Ascending aorta (tissue), 2 donors: ENCODE measurements around the gene KIAA0753. TPM values are rescaled to one million over a fixed set of nuclear protein-coding genes. Genes with fewer than 3 reads are reported as not detected.

ENCODE experiments used
- DNase-seq, 2 donors: peaks; one replicate each; pipeline ENCODE4 v3.0.0-alpha.2; 2019; ENCODE audit warnings: low spot score in 2 of 2
- H3K27ac ChIP-seq, 2 donors: fragments of 200-600 bp; sonication (generic); one replicate each; pipeline ENCODE4 v1.5.1; 2016 to 2017; ENCODE audit warnings: mild to moderate bottlenecking in 1 of 2
- H3K27me3 ChIP-seq: fragments of 200-600 bp; sonication (generic); one replicate; pipeline ENCODE4 v1.5.1; 2017
- H3K36me3 ChIP-seq, 2 donors: fragments of 200-600 bp; sonication (generic); one replicate each; pipeline ENCODE4 v1.5.1; 2016
- H3K4me1 ChIP-seq, 2 donors: fragments of 200-600 bp; sonication (generic); one replicate each; pipeline ENCODE4 v1.5.1; 2016 to 2017; ENCODE audit warnings: mild to moderate bottlenecking in 1 of 2
- H3K4me3 ChIP-seq, 2 donors: fragments of 200-600 bp; sonication (generic); one replicate each; pipeline ENCODE4 v1.5.1; 2016 to 2017; ENCODE audit warnings: mild to moderate bottlenecking in 1 of 2
- H3K9me3 ChIP-seq, 2 donors: fragments of 200-600 bp; sonication (generic); one replicate each; pipeline ENCODE4 v1.5.1; 2016
- CTCF ChIP-seq, 3 experiments: fragments of 200-600 bp in 2 of 3; fragments of 450-650 bp in 1 of 3; sonication (generic) in 2 of 3; IDR thresholded peaks; one replicate each; pipeline ENCODE4 v1.5.1; 2016 to 2019; ENCODE audit warnings: antibody characterized with exemption in 3 of 3, mild to moderate bottlenecking in 1 of 3, moderate library complexity in 1 of 3
- intact Hi-C: fragments of 100-400 bp; cut with DNase I; formaldehyde crosslinking; loops from one replicate; pipeline ENCODE4 v1.15.1; 2023
- total RNA-seq: library from RNA; depleted of rRNA; stranded (reverse); fragments of >200 nt; gene quantifications from one replicate; pipeline ENCODE4 v1.1.0, GENCODE V29; 2016

KIAA0753 gene
- total RNA-seq, 1 donor from 2014 or later = 2.9 TPM

DNA sequence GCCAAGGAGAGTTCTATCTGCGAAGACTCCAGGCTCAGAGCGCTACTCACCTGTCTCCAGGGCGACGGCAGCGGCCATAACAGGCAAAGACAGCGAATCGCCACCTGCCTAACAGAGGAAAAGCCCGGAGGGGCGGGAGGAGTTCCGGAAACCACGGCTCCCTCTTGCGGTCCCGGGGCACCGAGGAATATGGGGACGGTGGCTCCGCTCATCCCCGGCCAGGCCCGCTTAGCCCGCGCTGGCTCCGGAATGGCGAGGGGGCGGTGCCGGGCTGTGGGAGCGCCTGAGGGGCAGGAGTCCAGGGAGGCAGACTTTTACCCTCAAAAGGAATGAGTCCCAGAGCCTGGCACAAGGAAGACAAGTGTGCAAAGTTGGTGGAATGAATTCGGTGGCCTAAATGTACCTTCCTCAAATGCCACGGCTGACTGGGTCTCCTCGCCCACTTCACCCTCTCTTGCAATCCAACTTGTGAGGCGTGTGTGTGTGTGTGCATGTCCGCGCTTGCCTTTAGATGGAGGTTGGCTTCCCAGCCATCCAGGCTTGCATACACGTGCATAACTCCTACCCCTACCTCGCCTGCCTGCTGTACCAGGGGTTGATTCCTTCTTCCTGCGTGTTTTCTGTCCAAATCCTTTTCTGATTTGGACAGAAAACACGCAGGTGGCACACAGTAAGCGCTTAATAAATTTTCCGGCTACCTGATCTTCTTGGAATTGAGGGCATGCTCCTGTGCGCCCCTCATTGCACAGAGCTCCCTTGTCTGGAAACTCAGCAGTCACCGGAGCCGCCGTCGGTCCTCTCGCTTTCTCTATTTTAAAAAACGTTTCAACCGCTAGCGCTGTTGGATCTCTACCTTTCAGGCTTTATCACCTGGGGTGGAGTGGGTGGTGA lies 14.6 kb upstream of the KIAA0753 start:
- Histone ChIP-seq H3K27ac (no peak overlapping the region), H3K4me3 (no peak overlapping the region), H3K36me3 (no peaks in the 10 kb centered on the region), H3K27me3 (no peaks in the 10 kb centered on the region), H3K9me3 (peaks cover 0 to 5% of the 10 kb centered on the region in 2 donors), H3K4me1 (peaks cover 0 to 10% of the 10 kb centered on the region in 2 donors)
- intact Hi-C loops = loop anchor here (5.0 to 10.0 kb wide), 4 partner anchors 97 to 1170 kb away; partner anchors contain the start of genes DERL2, MIS12, PIMREG and RNASEK
- TF ChIP-seq CTCF (IDR thresholded peaks at IDR 0.05) = no peak
- no peak for DNase-seq

DNA sequence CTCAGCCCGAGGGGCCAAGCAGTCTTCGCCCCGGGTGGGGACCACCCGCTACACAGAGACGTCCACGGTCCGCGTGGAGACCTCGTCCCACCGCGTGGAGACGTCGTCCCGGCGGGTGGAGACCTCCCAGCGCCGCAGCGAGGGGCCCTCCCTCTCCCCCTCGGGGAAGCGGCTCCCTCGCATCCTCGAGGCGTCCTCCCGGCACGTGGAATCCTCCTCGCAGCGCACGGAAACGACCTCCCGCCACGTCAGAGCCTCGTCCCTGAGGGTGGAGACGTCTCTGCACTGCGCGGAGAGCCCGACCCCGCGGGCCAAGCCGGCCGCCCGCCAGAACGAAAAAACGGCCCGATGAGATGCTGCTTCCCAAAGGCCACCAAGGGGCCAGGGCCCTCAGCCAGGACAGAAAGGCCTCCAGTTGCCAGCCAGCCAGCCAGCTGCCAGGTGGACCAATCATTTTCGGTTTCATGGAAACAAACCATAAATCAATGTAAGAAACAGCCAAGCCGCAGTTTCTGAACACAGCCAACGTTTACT lies 11.5 kb upstream of the KIAA0753 start:
- Histone ChIP-seq H3K4me3 (peak overlapping the region; percentile 62 to 94), H3K36me3 (peaks cover 0 to 23% of the 10 kb centered on the region in 2 donors), H3K9me3 (peaks cover 0 to 5% of the 10 kb centered on the region in 2 donors), H3K4me1 (peaks cover 0 to 21% of the 10 kb centered on the region in 2 donors), H3K27ac (peak overlapping the region; percentile 70 to 73), H3K27me3 (no peaks in the 10 kb centered on the region)
- intact Hi-C loops = loop anchor here (1.0 to 10.0 kb wide), 5 partner anchors 12 to 1167 kb away; partner anchors contain the start of genes DERL2, KIAA0753, MIS12 and PIMREG
- DNase-seq = peak in 1 of 2 donors; percentile 85
- no peak for TF ChIP-seq CTCF (IDR thresholded peaks at IDR 0.05)

DNA sequence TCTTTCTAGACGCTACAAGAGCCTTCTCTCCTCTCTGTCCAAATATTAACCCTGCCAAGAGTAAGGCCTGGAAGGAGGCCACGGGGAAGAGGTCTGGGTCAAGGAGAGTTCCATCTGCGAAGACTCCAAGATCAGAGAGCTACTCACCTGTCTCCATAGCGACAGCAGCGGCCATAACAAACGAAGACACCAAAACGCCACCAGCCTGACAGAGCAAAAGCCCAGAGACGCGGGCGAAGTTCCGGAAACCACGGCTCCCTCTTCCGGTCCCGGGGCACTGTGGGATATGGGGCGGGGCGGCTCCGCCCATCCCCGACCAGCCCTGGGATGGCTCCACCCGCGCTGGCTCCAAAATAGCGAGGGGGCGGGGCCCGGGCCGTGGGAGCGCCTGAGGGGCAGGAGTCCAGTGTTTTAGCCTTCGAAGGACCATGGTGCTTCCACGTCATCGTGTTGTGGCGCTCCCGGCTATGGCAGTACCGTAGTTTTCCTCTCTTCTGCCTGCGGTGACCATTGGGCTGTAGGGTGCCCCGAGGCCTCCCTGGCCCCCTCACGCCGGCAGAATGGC lies 10.9 kb upstream of the KIAA0753 start, which contains the start of the genes C17orf100 and MED31:
TSS of gene C17orf100 (plus strand) at position 409 of the 565 bp plus-strand sequence. CDS start at position 561, 152 bp downstream.
TSS of gene MED31 (minus strand) at position 252 of the 565 bp plus-strand sequence. CDS start at position 175, 77 bp downstream.
- H3K4me3 ChIP-seq = peak within 1 kb of the TSS; percentile 62 to 94
- peak; percentile 77 to 98 for DNase-seq
- H3K9me3 ChIP-seq = peaks cover 0 to 5% of the 10 kb centered on the region in 2 donors
- H3K36me3 ChIP-seq = peaks cover 0 to 27% of the 10 kb centered on the region in 2 donors
- peak within 1 kb of the TSS; percentile 73 to 78 for H3K27ac ChIP-seq
- peaks cover 0 to 21% of the 10 kb centered on the region in 2 donors for H3K4me1 ChIP-seq
- intact Hi-C loops = loop anchor here (1.0 to 10.0 kb wide), 5 partner anchors 11 to 1167 kb away; partner anchors contain the start of genes DERL2, KIAA0753, MIS12 and PIMREG
- no peaks in the 10 kb centered on the region for H3K27me3 ChIP-seq
- TF ChIP-seq CTCF (IDR thresholded peaks at IDR 0.05) = peak in 1 of 3 experiments; percentile 4

DNA sequence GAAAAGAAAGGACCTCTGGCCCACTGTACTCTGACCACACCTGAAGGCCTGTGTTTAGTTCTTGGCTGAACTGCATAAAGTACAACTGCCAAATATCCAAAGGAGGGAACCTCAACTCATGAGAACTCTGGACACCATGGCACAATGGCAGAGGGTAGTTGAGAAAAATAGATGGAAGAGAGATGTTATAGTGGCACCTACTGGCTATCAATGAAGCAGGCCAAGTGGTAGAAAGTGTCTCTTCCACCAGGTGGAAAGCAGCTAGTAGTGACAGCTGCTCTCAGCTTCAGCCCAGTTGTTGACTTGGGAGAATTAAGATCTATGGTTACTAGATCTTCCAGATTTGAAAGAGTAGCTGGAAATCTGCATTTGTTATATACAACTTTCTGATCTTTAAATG lies 7.7 kb upstream of the KIAA0753 start:
- H3K4me3 ChIP-seq = no peak overlapping the region
- H3K9me3 ChIP-seq = no peaks in the 10 kb centered on the region
- TF ChIP-seq CTCF (IDR thresholded peaks at IDR 0.05) = no peak
- DNase-seq = no peak
- no peak overlapping the region for H3K27ac ChIP-seq
- no peaks in the 10 kb centered on the region for H3K27me3 ChIP-seq
- H3K36me3 ChIP-seq = peaks cover 6 to 44% of the 10 kb centered on the region in 2 donors
- peaks cover 0 to 21% of the 10 kb centered on the region in 2 donors for H3K4me1 ChIP-seq
- intact Hi-C loops = no loop called here

- no peak for TF ChIP-seq CTCF (IDR thresholded peaks at IDR 0.05)
- intact Hi-C loops = loop anchor here (5.0 kb wide), 1 partner anchor 1361 kb away; the partner anchor contains the start of gene RABEP1
- Histone ChIP-seq H3K36me3 (peaks cover 6 to 37% of the 10 kb centered on the region in 2 donors), H3K9me3 (no peaks in the 10 kb centered on the region), H3K4me1 (peaks cover 7 to 21% of the 10 kb centered on the region in 2 donors), H3K27ac (no peak overlapping the region), H3K27me3 (no peaks in the 10 kb centered on the region), H3K4me3 (no peak overlapping the region)
- DNase-seq = no peak
These were observed 3.1 kb upstream of the KIAA0753 start for GRCh38 chr17:6643451-6644125.
